NCI-H460 (cell line): Measurements from ENCODE around the gene POLR3K. TPM values are rescaled to one million over a fixed set of nuclear protein-coding genes. Genes with fewer than 3 reads are reported as not detected.
"Not testable (repeated sequence)": the region's sequence is repeated elsewhere in the genome, so short reads cannot be mapped to it uniquely, and the experiment has no call there.

Experiments used
- DNase-seq: peaks from one replicate; pipeline ENCODE4 v3.0.0-alpha.2; 2016; ENCODE audit warnings: low read depth; ENCODE audit errors: extremely low read depth
- total RNA-seq: library from RNA; depleted of rRNA; stranded (reverse); fragments of >200 nt; shearing (Covaris generic); gene quantifications from 2 replicates; pipeline ENCODE4 v1.2.3, GENCODE V29; 2014

POLR3K gene
- total RNA-seq, 1 experiment from 2014 or later: 13.3 TPM

DNA sequence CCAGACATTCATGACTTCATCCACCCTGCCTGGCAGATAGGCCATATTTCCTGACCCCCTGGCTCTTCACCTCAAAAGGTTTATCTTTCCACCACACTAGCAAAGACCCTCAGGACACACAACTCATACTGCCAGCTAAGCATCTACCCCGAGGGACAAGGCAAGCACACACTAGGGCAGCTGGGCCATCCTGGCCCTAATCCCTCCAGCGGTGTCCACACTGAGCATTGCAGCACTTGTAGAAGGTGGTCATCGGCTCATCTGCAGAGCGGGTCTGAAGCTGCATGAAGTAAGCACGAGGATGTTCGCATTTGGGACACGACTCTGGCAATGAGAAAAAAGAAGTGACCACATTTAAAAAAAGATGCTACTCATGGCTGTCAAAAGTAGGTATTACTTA, 6.2 kb downstream of the POLR3K start:
- DNase-seq: no peak

DNA sequence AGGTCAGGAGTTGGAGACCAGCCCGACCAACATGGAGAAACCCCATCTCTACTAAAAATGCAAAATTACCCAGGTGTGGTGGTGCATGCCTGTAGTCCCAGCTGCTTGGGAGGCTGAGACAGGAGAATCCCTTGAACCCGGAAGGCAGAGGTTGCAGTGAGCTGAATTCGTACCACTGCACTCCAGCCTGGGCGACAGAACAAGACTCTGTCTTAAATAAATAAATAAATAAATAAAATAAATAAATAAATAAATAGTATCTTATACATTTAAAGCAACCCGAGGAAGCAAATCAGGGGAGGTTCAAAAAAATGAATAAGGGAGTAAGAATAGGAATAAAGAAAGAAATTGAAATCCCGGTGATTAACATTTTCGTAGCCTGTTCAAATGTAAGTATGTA, 6.9 kb downstream of the POLR3K start:
- not testable (repeated sequence) for DNase-seq

DNA sequence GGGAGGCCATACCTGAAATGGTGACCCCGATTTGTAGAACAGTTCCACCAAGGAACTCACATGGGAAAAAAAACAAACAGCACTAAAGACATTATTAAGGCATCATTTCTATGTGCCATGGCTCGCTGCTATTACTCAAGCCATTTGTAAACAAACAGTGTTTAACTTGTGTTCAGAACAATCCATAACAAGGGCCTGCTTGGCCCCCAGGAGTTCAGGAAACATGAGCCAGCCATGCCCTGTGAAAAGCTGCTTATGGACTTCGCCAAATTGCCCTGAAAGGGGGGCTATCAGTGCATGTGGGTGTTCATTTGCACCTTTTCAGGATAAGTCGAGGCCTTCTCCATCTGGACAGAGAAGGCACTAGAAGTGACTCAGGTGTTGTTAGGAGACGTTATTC, 8.0 kb downstream of the POLR3K start:
- no peak for DNase-seq

- DNase-seq: no peak
These were observed 8.8 kb downstream of the POLR3K start for GRCh38 chr16:44655-45054.

DNA sequence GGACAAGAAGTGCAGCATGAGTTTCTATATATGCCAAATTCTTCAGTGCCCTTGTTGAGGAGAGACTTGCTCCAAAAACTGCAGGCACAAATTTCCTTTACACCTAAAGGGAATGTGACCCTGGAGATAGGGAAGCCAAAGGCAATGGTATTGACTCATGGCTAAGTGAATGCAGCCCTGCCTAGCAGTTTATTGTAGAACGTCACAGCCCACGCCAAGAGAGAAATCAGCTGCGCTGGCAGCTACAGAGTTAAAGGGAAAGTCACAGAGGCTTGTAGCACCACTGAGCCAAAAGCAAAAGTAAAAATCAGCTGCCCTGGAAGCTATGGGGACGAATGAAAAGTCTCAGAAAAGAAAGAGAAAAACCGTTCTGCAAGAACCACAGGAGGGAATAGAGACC, 10.1 kb downstream of the POLR3K start:
- DNase-seq: no peak

DNA sequence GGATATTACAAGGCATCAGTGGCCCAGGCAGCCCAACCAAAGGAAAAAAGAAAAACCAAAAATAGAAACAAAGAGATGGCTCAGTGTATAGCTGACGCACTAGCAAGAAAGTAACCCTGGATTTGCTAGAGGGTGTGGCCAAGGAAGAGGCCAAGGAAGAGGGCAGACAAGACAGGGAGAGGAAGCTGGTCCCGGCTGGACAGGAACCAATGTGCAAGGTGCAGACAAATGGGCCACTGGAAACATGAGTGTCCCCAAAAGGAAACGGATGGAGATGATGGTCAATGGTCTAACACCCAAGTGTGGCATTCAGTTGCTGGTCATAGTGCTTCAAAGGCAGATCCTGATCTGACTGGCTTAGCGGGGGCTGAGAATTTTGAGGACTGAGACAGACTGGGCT, 10.7 kb downstream of the POLR3K start:
- no peak for DNase-seq

- no peak for DNase-seq
These were observed 11.3 kb downstream of the POLR3K start for GRCh38 chr16:42069-42457.

- no peak for DNase-seq
These were observed 11.9 kb downstream of the POLR3K start for GRCh38 chr16:41439-42068.

- no peak for DNase-seq
These were observed 14.2 kb downstream of the POLR3K start for GRCh38 chr16:38941-39892.

GRCh38 chr16:38206-38605, 15.2 kb downstream of the POLR3K start:
- DNase-seq: not testable (repeated sequence)

GRCh38 chr16:37511-37910, 15.9 kb downstream of the POLR3K start:
- DNase-seq: no peak

DNA sequence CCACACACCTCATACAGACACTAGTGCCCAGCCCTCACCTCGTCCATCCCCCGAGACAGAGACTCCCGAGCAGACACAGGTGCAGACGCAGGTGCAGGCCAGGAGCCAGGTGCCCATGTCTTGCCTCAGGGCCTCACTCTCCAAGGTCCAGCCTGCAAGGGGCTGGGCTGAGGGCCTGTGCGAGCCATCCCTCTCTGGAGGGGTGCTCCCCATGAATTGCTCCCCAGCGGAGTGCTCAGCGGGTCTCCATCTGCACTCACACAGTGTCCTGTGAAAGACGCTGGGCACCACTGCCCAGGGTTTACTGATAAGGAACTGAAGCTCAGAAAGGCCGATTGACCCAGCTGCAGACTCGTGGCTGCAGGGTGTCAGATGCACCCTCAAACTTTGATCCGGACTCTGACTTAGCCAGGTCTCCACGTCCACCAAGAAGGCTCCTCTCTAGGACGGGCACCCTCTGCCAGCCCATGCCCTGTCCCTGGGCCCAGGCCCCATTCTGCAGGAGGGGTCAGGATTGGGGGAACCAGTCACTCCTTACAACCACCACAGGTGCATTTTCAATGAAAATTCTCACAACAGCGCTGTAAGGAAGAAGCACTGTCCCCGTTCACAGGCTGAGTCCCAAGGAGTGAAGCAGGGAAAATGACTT, 16.9 kb downstream of the POLR3K start:
- DNase-seq: no peak

DNA sequence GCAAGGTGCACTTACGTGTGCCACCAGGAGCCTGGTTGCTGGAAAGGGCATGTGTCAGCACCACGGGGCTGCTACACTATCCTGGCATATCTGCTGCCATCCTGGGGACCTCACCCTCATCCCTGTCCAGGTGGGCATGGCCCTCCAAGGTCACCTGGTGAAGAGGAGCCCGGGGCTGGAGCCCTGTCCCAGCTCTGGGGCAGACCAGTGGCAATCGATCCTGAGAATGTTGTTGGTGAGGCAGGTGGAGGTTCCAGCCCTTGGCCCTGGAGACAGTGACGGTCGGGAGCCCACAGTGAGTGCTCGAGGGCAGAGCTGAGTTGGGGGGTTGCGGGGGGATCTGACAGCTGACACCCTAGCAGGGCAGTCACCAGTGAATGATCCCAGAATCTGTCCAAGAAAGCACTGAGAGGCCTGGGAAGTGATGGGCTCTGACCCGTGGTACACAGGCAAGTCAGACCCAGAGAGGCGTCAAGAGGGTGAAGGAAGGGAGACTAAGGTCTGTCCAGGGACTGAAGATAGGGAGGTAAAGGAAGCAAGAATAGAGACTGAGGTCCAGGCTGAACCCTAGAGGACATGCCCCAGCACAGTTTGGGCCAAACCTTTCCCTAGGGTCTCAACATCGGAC, 17.6 kb downstream of the POLR3K start:
- no peak for DNase-seq

DNA sequence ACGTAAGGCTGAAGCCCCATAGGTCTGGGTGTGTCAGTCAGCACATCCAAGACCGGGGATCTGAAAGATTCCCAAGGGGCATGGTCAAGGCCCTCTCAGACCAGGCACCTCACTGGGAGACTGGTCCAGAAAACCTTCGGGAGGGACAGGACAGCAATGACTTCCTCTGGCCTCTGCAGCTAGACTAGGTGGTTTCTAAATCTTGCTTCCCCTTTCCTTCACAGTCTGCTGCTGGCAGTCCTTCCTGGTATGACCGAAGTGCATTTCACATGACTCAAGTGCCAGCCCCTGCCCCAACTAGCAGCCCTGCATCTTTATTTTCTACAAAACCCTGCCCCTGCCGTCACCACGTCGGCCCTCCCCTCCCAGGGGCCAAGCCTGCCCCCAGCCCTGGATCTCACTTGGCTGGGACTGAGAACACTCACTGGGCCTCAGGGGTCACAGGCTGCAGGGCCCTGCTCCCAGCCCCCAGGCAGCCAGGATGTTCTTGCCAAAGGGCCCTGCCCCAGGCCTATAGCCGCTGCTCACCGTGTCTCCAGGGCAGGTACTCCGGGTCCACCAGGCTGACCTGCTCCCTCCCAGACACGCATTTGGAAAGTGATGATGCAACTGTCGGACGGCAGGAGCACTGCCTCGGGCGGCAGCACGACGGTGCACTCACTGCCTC, 18.3 kb downstream of the POLR3K start:
- DNase-seq: no peak

GRCh38 chr16:34648-34987, 18.8 kb downstream of the POLR3K start:
- DNase-seq: no peak

- no peak for DNase-seq
These were observed 19.3 kb downstream of the POLR3K start for GRCh38 chr16:33877-34647.

DNA sequence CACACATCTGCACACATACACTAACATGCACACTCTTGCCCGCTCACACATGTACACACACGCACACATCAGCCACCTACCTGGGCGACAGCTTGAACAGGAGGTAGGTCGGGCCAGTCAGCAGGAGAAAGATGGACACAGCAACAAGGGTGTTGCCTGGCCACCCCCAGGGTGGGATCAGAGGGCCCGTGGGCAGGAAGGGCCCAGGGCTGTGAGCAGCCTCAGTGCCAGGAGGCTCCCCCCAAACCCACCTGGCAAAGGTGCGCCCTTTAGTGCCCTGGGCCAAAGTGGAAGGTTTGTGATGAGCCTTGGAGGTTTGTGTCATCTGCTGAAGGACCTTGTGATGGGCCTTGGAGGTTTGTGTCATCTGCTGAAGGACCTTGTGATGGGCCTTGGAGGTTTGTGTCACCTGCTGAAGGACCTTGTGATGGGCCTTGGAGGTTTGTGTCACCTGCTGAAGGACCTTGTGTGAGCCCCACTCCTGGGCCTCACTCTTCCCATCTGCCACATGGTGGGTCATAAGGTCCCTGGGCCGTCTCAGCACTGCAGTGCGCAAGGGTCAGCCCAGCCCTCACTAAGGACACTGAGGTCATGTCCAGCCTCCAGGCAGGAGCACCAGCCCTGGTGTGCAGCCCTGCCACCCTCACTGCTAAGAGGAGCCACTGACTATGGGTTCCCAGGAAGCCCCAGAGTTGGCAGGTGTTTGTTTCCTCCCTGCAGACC, 20.1 kb downstream of the POLR3K start:
- DNase-seq: not testable (repeated sequence)

DNA sequence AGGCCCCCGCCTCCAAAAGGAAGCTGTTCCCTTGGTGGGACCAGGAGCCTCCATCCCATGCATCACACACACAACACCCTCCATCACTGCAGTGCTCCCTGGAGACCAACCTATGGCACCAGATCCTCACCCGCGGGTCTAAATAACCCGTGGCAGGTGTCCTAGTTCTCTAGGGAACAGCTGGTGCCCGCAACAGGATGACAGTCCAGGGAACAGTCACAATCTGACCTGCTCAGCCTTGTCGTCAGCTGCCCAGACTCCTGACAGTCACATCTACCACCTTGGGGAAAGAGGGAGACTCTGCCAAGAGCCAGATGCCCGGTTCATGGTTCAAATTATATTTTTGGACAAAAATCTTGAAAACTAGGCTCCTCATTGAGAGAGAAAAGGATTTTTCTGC, 22.8 kb downstream of the POLR3K start:
- not testable (repeated sequence) for DNase-seq

DNA sequence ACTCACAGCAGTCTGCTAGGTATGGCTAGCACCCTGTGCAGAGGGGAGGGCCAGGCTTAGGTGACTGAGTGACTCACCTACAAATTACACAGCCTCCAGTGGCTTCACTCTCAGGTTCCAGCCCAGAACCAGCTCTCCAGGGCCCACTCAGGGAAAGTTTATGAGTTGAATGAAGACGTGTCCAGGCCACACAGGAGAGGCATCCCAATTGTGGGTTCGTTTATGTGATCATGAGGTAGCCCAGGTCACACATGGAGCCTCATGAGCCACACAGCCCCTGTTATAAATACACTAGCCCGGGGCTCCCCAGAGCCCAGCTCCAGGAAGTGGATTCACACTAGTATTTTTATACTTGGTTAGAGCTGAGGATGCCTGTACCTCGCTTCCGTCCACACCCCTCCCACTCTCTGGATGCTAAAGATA, 27.5 kb downstream of the POLR3K start:
- DNase-seq: not testable (repeated sequence)
